ENCODE data around the gene STAT5A. TPM values are rescaled to one million over a fixed set of nuclear protein-coding genes. Genes with fewer than 3 reads are reported as not detected.

STAT5A gene
- total and polyA plus RNA-seq, 5 donors, result 8.1 to 30.5 (median 23.3) TPM

DNA sequence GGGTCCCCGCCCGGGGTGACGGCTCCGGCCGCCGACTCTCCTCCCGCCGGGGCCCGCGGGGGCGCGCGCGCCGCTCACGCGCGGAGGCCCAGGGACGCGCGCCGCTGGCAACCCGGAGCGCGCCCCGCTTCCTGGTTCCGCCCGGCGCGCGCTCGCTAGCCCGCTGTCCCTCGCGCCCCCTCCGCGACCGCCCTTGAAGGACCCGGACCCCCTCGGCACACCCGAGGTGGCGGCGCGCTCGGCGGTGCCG is 12.0 kb upstream of the STAT5A start, which contains the start of gene STAT5B:
Gene STAT5B, minus strand, starts transcription at position 33 of the 250 bp plus-strand sequence. CDS start 44,264 bp downstream, outside the sequence.
- no peaks in the 10 kb centered on the region for H3K9me3 ChIP-seq (ENCODE audit: control insufficient read depth, low read length)
- peak; percentile 82 to 90 for ATAC-seq
- H3K4me1 ChIP-seq (ENCODE audit: control insufficient read depth, insufficient read depth, low read length), result no peaks in the 10 kb centered on the region
- intact Hi-C loops (cut with DNase I), result no loop called here
- peak; percentile 77 to 92 (median 91) for DNase-seq
- no peaks in the 10 kb centered on the region for H3K27me3 ChIP-seq (ENCODE audit: control insufficient read depth, insufficient read depth)
- WGBS, result under 1% methylated on average over 47 of the region's 47 CpGs
- H3K4me3 ChIP-seq (ENCODE audit: low read length), result peak within 1 kb of the TSS; percentile 100
- peak within 1 kb of the TSS; percentile 80 for H3K27ac ChIP-seq (ENCODE audit: low read length)

DNA sequence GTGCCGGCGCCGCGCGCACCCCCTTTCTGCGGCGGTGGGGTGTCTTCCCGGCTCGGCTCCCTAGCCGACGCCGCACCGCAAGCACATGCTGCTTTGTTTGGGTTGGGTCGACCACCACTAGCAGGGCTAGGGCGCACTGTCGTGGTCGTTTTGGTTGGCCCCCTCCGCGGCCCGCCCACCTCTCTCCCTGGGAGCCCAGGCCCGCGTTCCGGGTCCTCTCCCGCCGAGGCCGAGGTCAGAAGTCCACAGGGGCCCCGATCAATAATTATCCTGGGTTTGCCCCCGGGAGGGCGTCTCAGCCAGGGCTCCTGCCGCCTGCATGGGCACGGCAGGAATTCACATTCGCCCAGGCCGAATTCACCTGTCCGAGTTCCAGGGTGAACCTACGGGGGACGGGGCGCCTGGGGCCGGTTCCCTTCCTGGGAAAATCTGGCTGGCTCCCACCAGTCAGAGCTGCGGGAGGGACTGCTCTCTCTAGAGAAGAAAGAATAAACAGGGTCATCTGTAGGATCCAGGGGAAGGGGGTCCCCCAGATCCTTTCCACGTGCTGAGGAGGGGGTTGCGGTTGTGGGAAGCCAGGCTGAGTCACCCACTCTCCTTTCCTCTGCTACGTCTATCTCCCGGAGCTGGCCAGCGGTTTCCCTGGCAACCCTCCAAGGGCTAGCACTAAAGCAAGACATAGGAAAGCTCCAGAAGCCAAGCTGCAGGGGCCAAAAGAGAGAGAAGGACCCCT is 11.5 kb upstream of the STAT5A start:
- peak overlapping the region; percentile 100 for H3K4me3 ChIP-seq (ENCODE audit: low read length)
- intact Hi-C loops (cut with DNase I), result no loop called here
- DNase-seq, result peak; percentile 86 to 90 (median 89)
- under 1% methylated on average over 44 of the region's 44 CpGs for WGBS
- ATAC-seq, result peak; percentile 56 to 73
- no peaks in the 10 kb centered on the region for H3K9me3 ChIP-seq (ENCODE audit: control insufficient read depth, low read length)
- no peaks in the 10 kb centered on the region for H3K27me3 ChIP-seq (ENCODE audit: control insufficient read depth, insufficient read depth)
- no peaks in the 10 kb centered on the region for H3K4me1 ChIP-seq (ENCODE audit: control insufficient read depth, insufficient read depth, low read length)
- H3K27ac ChIP-seq (ENCODE audit: low read length), result peak overlapping the region; percentile 61

DNA sequence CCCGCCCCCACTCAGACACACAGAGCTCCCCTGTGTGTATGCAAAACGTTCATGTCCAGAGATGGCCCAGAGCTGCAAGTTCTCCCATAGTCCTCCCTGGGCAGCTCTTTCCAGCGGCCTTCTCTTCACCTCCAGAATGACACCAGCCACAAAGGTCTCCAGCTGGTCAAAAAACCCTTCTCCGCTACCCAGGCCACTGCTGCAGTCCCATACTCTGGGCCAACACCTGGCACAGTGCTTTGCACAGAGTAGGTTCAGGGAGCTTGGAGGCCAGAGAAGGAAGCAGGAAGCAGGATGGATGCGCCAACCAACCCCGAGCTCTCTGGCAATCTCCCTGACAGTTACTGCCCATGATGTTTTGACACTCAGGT is 11.0 kb upstream of the STAT5A start:
- Histone ChIP-seq H3K9me3 (ENCODE audit: control insufficient read depth, low read length) (no peaks in the 10 kb centered on the region), H3K27me3 (ENCODE audit: control insufficient read depth, insufficient read depth) (no peaks in the 10 kb centered on the region), H3K27ac (ENCODE audit: low read length) (peak overlapping the region; percentile 61), H3K4me1 (ENCODE audit: control insufficient read depth, insufficient read depth, low read length) (no peaks in the 10 kb centered on the region), H3K4me3 (ENCODE audit: low read length) (no peak overlapping the region)
- DNase-seq (peak in 1 of 3 donors; percentile 58), ATAC-seq (no peak)
- 46% methylated on average over 6 of the region's 6 CpGs for WGBS
- intact Hi-C loops (cut with DNase I), result no loop called here

DNA sequence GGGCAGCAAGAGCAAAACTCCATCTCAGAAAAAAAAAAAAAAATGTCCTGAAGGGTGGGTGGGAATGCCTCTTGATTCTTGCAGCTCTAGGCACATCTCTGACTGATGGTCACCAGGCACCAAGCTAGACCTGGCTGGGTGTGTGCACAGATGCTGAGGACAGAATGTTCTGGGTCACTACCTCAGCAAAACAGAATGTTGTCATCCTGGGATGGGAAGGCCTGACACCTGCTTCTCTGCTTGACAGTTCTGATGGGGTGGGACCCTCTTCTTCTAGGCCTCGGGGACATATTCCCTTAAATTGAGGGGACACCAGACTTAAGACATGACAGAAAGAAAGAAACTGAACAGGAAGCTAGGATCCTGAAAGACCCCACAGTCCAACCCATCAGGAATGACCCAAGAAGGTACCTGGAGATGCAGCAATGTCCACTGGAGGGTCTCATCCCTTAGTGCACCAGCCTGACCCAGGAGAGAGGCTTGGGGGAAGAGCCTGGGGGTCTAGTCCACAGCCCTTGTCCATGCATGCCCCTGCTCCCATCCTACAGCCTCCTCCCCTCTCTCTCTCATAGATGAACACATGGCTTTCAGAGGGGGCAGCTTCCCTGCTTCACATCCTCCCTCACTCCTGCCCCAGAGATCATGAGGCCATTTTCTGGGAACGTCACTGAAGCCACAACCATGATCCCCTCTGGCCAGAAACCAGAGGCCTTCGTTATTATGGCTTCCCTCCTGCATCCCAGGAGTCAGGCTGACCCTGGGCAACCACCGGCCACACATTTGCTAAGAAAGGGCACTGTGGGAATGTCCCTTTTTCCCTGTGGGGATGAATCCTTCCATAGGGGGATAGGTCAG is 8.3 kb upstream of the STAT5A start:
- ATAC-seq, result no peak
- no peaks in the 10 kb centered on the region for H3K4me1 ChIP-seq (ENCODE audit: control insufficient read depth, insufficient read depth, low read length)
- H3K9me3 ChIP-seq (ENCODE audit: control insufficient read depth, low read length), result no peaks in the 10 kb centered on the region
- H3K27me3 ChIP-seq (ENCODE audit: control insufficient read depth, insufficient read depth), result no peaks in the 10 kb centered on the region
- DNase-seq, result no peak
- intact Hi-C loops (cut with DNase I), result no loop called here
- H3K27ac ChIP-seq (ENCODE audit: low read length), result no peak overlapping the region
- no peak overlapping the region for H3K4me3 ChIP-seq (ENCODE audit: low read length)
- 87% methylated on average over 4 of the region's 4 CpGs for WGBS

DNA sequence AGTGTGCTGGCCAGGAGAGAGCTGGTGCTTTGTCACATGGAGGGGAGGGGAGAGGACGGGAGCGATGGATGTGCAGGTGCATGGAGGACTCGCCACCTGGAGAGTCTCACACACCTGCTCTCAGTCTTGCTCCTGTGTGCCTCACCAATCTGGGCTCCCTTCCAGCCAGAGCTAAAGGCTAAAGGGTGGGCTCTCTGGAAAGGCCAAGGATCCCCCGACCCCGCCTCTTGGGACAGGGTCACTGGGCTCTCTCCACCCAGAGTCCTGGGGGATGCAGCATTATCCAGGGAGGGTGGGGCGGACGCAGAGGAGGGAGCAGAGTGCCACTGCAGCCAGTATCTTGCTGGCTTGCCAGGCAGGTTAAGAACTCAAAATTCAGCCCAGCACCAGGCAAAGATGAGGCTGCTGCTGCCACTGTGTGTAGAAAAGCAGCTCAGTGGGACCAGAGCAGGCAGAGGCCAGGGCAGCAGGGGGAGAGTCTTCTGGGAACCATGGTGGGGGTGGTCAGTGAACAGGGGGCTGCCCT is 6.7 kb upstream of the STAT5A start:
- intact Hi-C loops (cut with DNase I), result no loop called here
- H3K4me1 ChIP-seq (ENCODE audit: control insufficient read depth, insufficient read depth, low read length), result no peaks in the 10 kb centered on the region
- no peak overlapping the region for H3K4me3 ChIP-seq (ENCODE audit: low read length)
- ATAC-seq (no peak), DNase-seq (no peak)
- 90% methylated on average over 7 of the region's 7 CpGs for WGBS
- no peaks in the 10 kb centered on the region for H3K9me3 ChIP-seq (ENCODE audit: control insufficient read depth, low read length)
- H3K27me3 ChIP-seq (ENCODE audit: control insufficient read depth, insufficient read depth), result no peaks in the 10 kb centered on the region
- H3K27ac ChIP-seq (ENCODE audit: low read length), result no peak overlapping the region

DNA sequence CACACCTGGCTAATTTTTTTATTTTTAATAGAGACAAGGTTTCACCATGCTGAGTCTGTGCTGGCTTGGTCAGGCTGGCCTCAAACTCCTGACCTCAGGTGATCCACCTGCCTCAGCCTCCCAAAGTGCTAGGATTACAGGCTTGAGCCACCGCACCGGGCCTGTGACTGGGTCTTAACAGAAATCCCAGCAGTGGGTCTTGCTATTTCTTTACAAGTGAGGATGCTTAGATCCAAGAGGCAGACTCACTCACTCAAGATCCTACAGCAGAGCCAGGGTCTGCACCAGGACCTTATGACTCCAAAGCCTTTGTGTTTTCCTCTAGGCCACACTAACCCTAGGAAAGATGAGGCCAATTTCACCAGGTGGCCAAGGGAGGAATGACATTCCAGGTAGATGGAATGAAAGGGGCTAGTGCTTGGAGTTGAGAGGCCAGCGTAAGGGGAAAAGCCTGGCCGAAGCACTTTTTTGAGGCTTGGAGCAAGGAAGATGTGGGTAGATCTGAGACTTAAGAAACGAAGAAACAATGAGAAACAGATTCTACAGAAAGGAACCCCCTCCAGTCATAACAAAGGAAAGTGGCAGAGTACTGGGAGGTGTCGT is 5.7 kb upstream of the STAT5A start:
- DNase-seq, result no peak
- Histone ChIP-seq H3K27me3 (ENCODE audit: control insufficient read depth, insufficient read depth) (no peaks in the 10 kb centered on the region), H3K27ac (ENCODE audit: low read length) (no peak overlapping the region), H3K4me3 (ENCODE audit: low read length) (no peak overlapping the region), H3K9me3 (ENCODE audit: control insufficient read depth, low read length) (no peaks in the 10 kb centered on the region), H3K4me1 (ENCODE audit: control insufficient read depth, insufficient read depth, low read length) (peaks cover 2% of the 10 kb centered on the region)
- ATAC-seq, result no peak
- WGBS, result 89% methylated on average over 6 of the region's 6 CpGs
- intact Hi-C loops (cut with DNase I), result no loop called here

DNA sequence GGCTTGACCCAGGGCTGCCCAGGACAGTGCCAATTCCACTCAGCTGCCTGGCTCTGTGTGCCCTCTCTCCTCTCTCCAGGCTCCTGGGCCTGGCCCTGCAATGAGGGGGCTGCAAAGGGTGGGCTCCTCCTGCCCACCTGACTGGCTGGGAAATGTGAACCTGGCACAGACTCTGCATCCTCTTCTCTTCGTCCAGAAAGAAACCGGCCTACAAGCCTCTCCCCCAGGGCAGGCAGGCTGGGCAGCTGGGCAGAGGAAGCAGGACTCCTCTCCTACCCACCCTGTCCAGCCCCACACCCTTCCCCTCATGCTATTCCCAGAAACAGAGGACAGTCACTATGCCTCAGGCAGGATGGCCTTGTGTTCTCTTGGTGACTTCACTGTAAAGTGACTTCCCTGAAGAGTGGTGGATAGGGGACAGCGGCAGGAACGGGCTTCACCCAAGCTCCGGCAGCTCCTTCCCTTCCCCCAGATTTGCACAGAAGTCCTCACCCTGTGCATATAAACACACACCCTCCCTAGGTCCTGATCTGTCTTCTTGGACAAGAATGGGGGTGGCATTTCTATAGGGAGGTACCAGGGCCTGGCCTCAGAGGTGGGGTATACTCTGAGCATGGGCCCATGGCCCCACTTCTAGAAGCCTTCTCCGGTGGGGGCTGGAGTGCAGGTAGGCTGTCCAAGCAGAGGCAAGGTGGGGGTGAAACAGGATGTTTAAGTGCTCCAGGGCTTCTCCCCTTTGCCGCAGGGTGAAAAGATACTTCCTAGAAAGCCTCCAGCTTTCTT is 4.9 kb upstream of the STAT5A start:
- Histone ChIP-seq H3K4me1 (ENCODE audit: control insufficient read depth, insufficient read depth, low read length) (peaks cover 2% of the 10 kb centered on the region), H3K27ac (ENCODE audit: low read length) (no peak overlapping the region), H3K9me3 (ENCODE audit: control insufficient read depth, low read length) (no peaks in the 10 kb centered on the region), H3K27me3 (ENCODE audit: control insufficient read depth, insufficient read depth) (no peaks in the 10 kb centered on the region), H3K4me3 (ENCODE audit: low read length) (no peak overlapping the region)
- no peak for ATAC-seq
- 86% methylated on average over 7 of the region's 7 CpGs for WGBS
- no peak for DNase-seq
- intact Hi-C loops (cut with DNase I), result no loop called here

DNA sequence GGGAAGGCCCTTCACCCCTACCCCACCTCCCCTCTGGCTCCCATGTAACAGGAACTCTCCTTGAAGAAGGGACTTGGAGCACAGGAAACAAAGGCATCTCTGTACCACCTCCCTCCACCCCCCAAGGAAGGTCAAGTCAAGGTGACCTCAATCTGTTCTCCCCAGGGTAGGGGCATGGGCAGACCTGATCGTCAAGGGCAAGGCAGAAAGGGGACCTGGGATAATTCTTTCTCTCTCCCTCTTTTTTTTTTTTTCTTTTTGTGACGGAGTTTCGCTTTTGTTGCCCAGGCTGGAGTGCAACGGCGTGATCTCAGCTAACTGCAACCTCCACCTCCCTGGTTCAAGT is 4.3 kb upstream of the STAT5A start:
- no peaks in the 10 kb centered on the region for H3K27me3 ChIP-seq (ENCODE audit: control insufficient read depth, insufficient read depth)
- H3K27ac ChIP-seq (ENCODE audit: low read length), result no peak overlapping the region
- H3K4me1 ChIP-seq (ENCODE audit: control insufficient read depth, insufficient read depth, low read length), result peaks cover 2% of the 10 kb centered on the region
- WGBS, result 91% methylated on average over 5 of the region's 5 CpGs
- H3K4me3 ChIP-seq (ENCODE audit: low read length), result no peak overlapping the region
- ATAC-seq (no peak), DNase-seq (no peak)
- intact Hi-C loops (cut with DNase I), result no loop called here
- no peaks in the 10 kb centered on the region for H3K9me3 ChIP-seq (ENCODE audit: control insufficient read depth, low read length)

DNA sequence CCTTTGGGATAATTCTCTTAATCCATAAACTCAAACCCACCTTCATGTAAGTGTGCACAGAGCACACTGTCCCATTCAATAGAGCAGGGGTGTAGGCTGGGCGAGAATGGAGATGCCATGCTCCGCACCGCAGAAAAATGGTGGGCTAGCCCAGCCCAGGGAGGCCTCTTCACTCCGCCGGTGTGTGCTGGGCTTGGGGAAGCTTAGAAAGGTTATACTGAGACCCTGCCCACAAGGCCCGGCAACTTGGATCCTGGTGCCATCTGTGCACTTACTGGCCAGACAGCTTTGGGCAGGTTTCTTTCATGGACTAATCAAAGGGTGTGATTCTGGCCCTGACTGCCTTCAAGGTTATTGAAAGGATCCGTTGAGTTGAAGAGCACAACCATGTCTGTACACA is 3.7 kb upstream of the STAT5A start:
- Histone ChIP-seq H3K4me3 (ENCODE audit: low read length) (no peak overlapping the region), H3K27ac (ENCODE audit: low read length) (no peak overlapping the region), H3K9me3 (ENCODE audit: control insufficient read depth, low read length) (no peaks in the 10 kb centered on the region), H3K27me3 (ENCODE audit: control insufficient read depth, insufficient read depth) (no peaks in the 10 kb centered on the region), H3K4me1 (ENCODE audit: control insufficient read depth, insufficient read depth, low read length) (peaks cover 2% of the 10 kb centered on the region)
- WGBS, result 95% methylated on average over 7 of the region's 7 CpGs
- intact Hi-C loops (cut with DNase I), result no loop called here
- no peak for ATAC-seq
- DNase-seq, result no peak

DNA sequence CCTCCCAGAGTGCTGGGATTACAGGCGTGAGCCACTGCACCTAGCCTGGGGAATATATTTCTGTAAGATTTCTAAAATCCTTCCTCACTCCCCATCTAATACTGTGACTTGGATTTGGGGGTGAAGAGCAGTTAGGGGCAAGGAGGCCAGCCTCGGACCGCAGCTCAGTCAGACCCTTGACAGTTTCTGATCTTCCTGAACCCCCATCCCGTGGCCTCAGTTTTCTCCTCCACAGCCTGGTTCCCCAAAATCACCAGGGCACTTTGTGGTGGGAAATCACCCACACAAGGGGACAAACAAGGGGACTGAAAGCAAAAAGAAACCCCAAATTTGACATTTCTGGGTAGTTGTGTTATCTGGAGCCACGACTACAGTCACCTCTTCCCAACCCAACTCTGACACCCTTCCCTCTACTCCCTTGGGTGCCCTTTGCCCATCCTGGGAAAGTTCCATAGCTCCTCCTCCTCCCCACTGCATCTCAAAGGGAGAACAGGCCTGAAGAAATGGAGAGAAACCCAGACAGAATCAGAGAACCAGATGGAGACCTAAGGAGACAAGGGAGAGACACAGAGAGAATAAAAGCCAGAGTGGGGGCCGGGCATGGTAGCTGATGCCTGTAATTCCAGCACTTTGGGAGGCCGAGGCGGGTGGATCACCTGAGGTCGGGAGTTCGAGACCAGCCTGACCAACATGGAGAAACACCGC is 2.8 kb upstream of the STAT5A start:
- Histone ChIP-seq H3K9me3 (ENCODE audit: control insufficient read depth, low read length) (no peaks in the 10 kb centered on the region), H3K27me3 (ENCODE audit: control insufficient read depth, insufficient read depth) (no peaks in the 10 kb centered on the region), H3K4me3 (ENCODE audit: low read length) (no peak overlapping the region), H3K27ac (ENCODE audit: low read length) (no peak overlapping the region), H3K4me1 (ENCODE audit: control insufficient read depth, insufficient read depth, low read length) (peaks cover 2% of the 10 kb centered on the region)
- WGBS, result 95% methylated on average over 11 of the region's 11 CpGs
- ATAC-seq (no peak), DNase-seq (no peak)
- intact Hi-C loops (cut with DNase I), result no loop called here

All from right cardiac atrium (tissue), 5 donors.